ENCODE results near the gene GZF1.

Gene GZF1

GRCh38 chr20:23393996-23394775 lies 32.2 kb downstream of the GZF1 start:
- H3K4me3 ChIP-seq (ENCODE audit: low read length), result no peak overlapping the region
- no peak for TF ChIP-seq CTCF (conservative IDR thresholded peaks at IDR 0.05; ENCODE audit: low read depth, low read length)
- DNase-seq (ENCODE audit: low read depth), result no peak

- no peak for TF ChIP-seq CTCF (conservative IDR thresholded peaks at IDR 0.05; ENCODE audit: low read depth, low read length)
- no peak for DNase-seq (ENCODE audit: low read depth)
- H3K4me3 ChIP-seq (ENCODE audit: low read length), result no peak overlapping the region
Observed at GRCh38 chr20:23396950-23397627, 35.1 kb downstream of the GZF1 start.

- TF ChIP-seq CTCF (conservative IDR thresholded peaks at IDR 0.05; ENCODE audit: low read depth, low read length), result no peak
- DNase-seq (ENCODE audit: low read depth), result no peak
Observed at GRCh38 chr20:23397961-23398360, 36.0 kb downstream of the GZF1 start.

GRCh38 chr20:23399568-23400241 lies 37.7 kb downstream of the GZF1 start:
- no peak overlapping the region for H3K4me3 ChIP-seq (ENCODE audit: low read length)
- no peak for DNase-seq (ENCODE audit: low read depth)
- TF ChIP-seq CTCF (conservative IDR thresholded peaks at IDR 0.05; ENCODE audit: low read depth, low read length), result peak; percentile 6

More at GRCh38 chr20:23397961-23398360, 36.0 kb downstream of the GZF1 start:
- H3K4me3 ChIP-seq (ENCODE audit: low read length), result no peak overlapping the region

- TF ChIP-seq CTCF (conservative IDR thresholded peaks at IDR 0.05; ENCODE audit: low read depth, low read length), result no peak
- H3K4me3 ChIP-seq (ENCODE audit: low read length), result no peak overlapping the region
- DNase-seq (ENCODE audit: low read depth), result no peak
Observed at GRCh38 chr20:23401051-23401450, 39.1 kb downstream of the GZF1 start.

- no peak for TF ChIP-seq CTCF (conservative IDR thresholded peaks at IDR 0.05; ENCODE audit: low read depth, low read length)
- no peak overlapping the region for H3K4me3 ChIP-seq (ENCODE audit: low read length)
- DNase-seq (ENCODE audit: low read depth), result no peak
Observed at GRCh38 chr20:23403751-23404150, 41.8 kb downstream of the GZF1 start.

Measured in retinal pigment epithelial cell (primary cell).